ENCODE results near the gene SUCNR1. TPM values are rescaled to one million over a fixed set of nuclear protein-coding genes. Genes with fewer than 3 reads are reported as not detected.
"Not testable (repeated sequence)": the region's sequence is repeated elsewhere in the genome, so short reads cannot be mapped to it uniquely, and the experiment has no call there.

SUCNR1 gene
- total RNA-seq, 2 donors from 2014 or later: 0.15 to 0.47 TPM

- ATAC-seq: no peak
- intact Hi-C loops (cut with DNase I, micrococcal nuclease): no loop called here
- no peak for DNase-seq
These were observed 51.3 kb downstream of the SUCNR1 start for GRCh38 chr3:151924753-151925152.

GRCh38 chr3:151925419-151925818, 52.0 kb downstream of the SUCNR1 start:
- DNase-seq (no peak), ATAC-seq (no peak)
- intact Hi-C loops (cut with DNase I, micrococcal nuclease): no loop called here

GRCh38 chr3:151925876-151926275, 52.4 kb downstream of the SUCNR1 start:
- no peak for DNase-seq
- intact Hi-C loops (cut with DNase I, micrococcal nuclease): no loop called here
- no peak for ATAC-seq

DNA sequence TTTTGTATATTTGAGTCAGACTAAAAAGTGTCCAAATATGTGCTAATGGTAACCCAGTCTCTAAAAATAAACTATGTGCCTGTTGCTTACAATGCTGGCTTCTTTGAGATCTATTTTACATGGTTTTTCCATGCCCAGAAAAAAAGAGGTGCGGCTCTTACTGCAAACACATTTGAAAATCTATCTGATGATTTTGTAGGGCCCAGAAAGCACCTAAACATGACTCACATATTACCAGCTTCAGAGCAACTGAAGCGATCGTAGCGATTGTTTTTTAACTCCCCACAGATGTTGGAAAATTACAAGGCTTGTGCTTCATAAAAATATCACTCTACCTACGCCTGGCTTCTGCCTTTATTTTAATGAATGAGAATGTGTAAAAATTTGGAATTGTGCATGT, 53.5 kb downstream of the SUCNR1 start:
- intact Hi-C loops (cut with DNase I, micrococcal nuclease): no loop called here
- ATAC-seq: no peak
- no peak for DNase-seq

DNA sequence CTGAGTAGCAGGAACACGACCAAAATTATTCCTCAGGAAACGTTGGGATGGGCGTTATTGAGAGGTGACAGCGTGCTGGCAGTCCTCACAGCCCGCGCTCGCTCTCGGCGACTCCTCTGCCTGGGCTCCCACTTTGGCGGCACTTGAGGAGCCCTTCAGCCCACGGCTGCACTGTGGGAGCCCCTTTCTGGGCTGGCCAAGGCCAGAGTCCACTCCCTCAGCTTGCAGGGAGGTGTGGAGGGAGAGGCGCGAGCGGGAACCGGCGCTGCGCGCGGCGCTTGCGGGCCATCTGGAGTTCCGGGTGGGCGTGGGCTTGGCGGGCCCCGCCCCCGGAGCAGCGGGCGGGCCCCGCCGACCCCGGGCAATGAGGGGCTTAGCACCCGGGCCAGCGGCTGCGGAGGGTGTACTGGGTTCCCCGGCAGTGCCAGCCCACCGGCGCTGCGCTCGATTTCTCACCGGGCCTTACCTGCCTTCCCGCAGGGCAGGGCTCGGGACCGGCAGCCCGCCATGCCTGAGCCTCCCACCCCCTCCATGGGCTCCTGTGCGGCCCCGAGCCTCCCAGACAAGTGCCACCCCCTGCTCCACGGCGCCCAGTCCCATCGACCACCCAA, 54.6 kb downstream of the SUCNR1 start:
- ATAC-seq; DNase-seq; intact Hi-C loops (cut with DNase I, micrococcal nuclease): not testable (repeated sequence)

- no peak for ATAC-seq
These were observed 57.7 kb downstream of the SUCNR1 start for GRCh38 chr3:151931171-151931570.

DNA sequence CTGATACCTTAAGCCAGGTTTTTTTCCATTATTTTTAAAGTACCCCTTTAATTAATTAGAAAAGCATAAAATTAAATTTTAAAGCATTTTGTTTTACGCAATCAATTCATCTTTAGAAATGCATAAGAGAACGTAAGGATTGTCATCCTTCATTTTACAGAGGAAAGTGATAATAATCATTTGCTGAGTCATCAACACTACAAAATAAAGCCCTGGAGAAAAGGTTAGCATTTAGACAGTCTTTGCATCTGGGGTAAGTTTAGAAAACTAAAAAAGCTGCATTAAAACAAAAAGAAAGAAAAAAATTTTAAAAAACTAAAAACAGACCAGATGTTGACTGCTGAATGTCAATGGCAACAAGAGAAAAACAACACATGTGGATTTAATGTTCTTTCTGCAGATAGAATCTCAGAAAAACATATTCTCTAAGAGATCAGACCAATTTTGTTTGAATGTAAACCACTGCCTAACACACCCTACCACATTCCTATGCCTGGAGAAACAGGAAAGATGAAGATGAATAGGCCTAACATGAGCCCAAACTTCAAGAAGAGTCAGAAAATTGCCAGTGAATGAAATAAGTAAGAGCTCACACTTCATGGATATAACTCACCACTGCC, 59.9 kb downstream of the SUCNR1 start:
- no peak for ATAC-seq
- no peak for DNase-seq
- intact Hi-C loops (cut with DNase I, micrococcal nuclease): no loop called here

More at GRCh38 chr3:151931171-151931570, 57.7 kb downstream of the SUCNR1 start:
- intact Hi-C loops (cut with DNase I, micrococcal nuclease): no loop called here
- no peak for DNase-seq

Other genes with a start within 250 kb of the SUCNR1 start
- under 1 TPM; 0.11 to 0.18 TPM for gene AADACL2, start 139.7 kb upstream of the SUCNR1 start, total RNA-seq
- not detected for gene AADAC, start 59.5 kb upstream of the SUCNR1 start, total RNA-seq

Data from left colon (tissue), 2 donors.